Stimulated activated CD4-positive, alpha-beta T cell treated with anti-CD3 and anti-CD28 coated beads, Interleukin-2, amount 100 ng/mL, for 24 hours (primary cell): ENCODE results near the gene PSMD2.
"Not testable (repeated sequence)": the region's sequence is repeated elsewhere in the genome, so short reads cannot be mapped to it uniquely, and the experiment has no call there.

Experiments
- DNase-seq, 2 donors: peaks; one replicate each; pipeline ENCODE4 v3.0.0-alpha.2; 2020

The PSMD2 gene

GRCh38 chr3:184298759-184299487, at the start of gene PSMD2:
TSS of gene PSMD2 (plus strand) at chr3:184299241. CDS start at chr3:184299267, 26 bp downstream.
- DNase-seq, result peak; percentile 98

- DNase-seq, result peak; percentile 96
Observed at GRCh38 chr3:184249412-184250166, 49.5 kb upstream of the PSMD2 start, which contains the start of gene EEF1AKMT4. TSS of gene EEF1AKMT4 (plus strand) at chr3:184249672. CDS start at chr3:184249695, 23 bp downstream.

DNA sequence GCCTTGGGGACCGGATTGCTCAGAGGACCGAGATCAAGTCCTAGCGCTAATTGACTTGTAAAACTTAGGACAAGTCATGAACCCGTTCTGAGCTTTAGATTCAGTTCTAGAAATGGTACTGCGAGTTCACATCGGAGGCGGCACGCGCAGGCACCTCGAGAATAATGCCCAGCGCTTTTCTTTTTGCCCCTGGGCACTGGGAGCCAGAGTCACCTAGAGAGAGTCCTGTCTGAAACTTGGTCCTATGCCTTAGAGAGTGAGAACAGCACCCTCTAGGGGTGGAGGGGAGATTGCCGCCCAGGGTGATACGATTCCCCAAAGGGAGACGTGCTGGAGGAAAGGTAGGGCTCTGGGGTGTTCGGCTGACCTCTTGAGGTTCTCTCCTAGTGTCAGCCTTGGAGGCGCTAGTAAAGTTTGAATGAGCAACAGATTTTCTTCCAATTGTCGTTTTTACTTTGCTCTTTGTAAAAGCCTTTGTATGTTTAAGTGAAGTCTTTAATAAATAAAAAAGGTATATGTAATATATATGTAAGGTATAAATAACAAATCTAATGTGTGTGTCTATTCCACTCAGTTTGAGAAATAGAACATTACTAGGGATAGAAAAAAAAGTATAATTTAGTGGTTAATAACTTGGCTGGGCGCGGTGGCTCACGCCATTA, 48.7 kb upstream of the PSMD2 start:
- DNase-seq, result peak; percentile 94 to 95

DNA sequence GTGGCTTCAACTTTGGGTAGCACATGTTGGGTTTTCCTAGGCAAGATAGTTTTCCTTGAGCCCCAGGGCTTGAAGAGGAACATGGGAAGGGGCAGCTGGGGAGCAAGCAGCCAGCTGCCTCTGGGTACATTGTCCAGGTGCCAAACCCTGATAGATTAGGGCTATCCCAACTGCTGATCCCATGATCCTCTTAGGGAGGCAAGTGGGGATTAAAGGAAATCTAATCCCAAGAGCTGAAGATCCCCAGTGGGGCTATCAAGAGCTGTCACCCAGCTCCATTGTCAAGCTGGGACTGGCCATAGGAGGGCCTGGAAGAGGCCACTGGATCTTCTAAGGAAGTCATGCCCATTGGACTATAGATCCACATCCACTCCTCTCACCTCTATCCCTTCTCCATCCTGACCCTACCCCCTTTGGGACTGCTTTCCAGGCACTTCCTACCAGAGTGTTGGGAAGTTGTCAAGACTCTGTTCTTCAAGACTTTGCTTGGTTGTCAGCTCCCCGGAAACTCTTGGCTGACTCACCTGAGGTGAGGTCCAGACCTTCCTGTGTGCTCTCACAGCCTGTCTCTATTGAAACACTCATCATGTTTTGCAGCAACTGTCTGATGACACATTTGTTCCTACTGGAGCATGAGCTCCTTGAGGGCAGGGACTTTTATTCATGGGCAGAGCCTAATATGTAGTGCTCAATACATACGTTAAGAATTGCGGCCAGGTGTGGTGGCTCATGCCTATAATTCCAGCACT, 43.6 kb upstream of the PSMD2 start:
- DNase-seq, result no peak

DNA sequence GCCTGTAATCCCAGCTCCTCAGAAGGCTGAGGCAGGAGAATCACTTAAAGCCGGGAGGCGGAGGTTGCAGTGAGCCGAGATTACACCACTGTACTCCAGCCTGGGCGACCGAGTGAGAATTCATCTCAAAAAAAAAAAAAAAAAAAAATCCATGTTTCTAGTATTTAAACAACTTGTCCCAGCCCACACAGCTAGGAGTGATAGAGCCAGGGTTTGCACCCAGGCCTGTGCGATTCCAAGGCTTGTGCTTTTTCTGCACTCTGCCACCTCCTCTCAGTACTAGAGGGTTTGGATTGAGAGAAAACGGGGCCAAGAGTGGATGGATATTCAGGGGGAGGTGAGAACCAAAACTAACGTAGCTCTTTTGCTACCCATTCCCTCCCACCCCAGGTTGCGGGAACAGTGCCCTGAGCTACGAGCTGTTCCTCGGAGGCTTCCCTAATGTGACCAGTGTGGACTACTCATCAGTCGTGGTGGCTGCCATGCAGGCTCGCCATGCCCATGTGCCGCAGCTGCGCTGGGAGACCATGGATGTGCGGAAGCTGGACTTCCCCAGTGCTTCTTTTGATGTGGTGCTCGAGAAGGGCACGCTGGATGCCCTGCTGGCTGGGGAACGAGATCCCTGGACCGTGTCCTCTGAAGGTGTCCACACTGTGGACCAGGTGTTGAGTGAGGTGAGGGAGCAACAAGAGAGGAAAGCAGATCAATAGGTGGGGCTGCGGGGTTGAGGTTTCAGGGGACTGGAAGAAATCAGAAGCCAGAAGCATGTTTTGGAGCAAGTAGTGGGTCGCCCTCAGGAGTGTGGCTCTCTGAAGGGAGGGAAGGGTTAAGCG, 41.7 kb upstream of the PSMD2 start:
- DNase-seq, result no peak

DNA sequence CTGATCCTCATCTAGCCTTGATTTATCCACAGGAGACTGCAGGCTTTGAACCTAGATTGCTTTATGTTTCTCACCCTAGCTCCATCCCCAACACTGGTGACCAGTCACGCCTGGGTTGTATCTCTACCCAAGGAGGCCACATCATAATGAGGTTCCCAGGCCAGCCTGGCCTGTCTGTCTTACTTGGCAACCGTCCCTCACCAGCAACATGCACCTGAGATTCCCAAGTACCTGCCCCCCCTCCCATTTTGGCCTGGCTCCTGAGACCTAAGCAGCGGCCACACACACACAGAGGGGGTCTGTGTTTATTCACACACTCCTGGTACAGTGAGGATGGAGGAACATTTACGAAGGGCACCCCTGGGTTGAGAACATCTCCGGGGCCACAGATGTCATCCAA, 40.1 kb upstream of the PSMD2 start:
- DNase-seq, result no peak

DNA sequence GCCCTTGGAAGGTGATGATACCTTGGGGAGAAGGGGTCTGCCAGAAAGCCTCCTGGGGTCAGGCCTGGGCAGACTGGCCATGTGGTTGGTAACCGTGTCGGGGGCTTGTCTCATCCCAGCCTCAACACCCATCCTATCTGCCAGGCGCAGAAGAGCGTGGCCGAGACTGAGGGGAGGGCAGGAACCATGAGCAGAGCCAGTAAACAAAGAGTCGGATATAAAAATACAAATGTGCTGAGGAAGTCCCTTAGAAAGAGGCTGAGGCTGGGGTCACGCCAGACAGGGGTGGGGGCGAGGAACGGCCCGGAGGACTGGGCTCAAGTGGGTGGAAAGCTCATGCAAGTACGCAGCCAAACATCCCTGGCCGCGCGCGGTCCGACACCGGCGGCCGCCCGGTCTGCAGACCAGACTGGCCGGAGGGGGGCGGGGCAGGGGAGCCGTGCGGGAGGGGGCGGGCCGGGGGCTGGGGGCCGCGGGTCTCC, 39.6 kb upstream of the PSMD2 start:
- DNase-seq, result no peak

GRCh38 chr3:184259878-184260723, 38.9 kb upstream of the PSMD2 start:
- DNase-seq, result peak; percentile 51 to 55

DNA sequence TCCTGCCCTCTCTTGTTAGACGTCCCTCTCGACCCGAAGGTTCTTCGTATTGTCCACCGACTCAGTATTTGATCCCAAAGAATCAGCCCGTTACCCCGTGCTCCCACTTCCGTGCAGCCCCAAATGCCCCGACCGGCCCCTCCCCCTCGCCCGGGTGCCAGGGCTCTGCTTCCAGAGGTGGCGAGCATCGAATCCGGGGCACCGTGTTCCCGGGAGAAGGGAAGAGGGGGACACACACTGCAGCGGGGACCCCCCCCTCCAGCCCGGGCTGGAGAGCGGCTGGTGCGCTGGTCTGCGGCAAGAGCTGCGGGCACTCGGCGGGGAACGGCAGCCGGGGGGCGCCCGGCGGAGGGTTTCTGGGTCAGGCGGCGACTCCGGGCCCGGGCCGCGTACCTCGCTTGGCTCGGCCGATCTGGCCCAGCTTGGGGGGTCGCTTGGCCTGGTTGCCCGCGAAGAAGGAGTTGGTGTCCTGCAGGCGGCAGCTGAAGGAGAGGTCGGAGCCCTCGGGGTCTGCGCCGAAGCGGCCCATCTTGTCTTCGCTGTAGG, 38.2 kb upstream of the PSMD2 start:
- DNase-seq, result no peak

DNA sequence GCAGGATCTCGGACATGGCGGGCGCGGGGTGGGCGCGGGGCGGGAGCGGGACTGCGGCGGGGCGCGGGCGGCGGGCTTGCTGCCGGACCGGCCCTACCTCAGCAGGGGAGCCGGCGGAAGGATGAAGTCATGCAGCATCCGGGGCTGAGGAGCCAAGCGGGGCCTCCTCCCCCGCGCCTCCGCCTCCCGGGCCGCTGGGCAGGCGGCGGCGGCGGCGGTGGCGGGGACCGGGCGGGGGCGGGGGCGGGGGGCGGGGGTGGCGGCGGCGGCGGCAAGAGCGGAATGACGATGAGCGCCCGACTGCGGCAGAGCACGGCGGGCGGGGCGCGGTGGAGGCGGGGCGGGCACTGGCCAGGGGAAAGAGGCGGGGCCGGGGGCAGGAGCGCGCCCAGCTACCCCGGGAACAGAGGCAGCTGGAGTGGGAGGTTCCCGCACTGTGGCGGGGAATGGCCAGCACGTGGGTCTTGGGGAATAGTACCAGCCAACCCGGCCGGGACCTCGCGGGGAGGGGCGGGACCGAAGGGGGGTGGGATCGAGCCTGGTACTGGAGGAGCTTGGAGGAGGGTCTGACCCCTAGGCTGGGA, 37.7 kb upstream of the PSMD2 start, which contains the start of gene CAMK2N2:
Gene CAMK2N2 (minus strand): TSS at position 284 of the 584 bp plus-strand sequence. CDS start 268 bp downstream, at position 16.
- peak; percentile 59 to 74 for DNase-seq

GRCh38 chr3:184261854-184262763, 36.9 kb upstream of the PSMD2 start:
- peak; percentile 31 to 41 for DNase-seq

GRCh38 chr3:184262764-184263179, 36.3 kb upstream of the PSMD2 start:
- DNase-seq, result no peak

DNA sequence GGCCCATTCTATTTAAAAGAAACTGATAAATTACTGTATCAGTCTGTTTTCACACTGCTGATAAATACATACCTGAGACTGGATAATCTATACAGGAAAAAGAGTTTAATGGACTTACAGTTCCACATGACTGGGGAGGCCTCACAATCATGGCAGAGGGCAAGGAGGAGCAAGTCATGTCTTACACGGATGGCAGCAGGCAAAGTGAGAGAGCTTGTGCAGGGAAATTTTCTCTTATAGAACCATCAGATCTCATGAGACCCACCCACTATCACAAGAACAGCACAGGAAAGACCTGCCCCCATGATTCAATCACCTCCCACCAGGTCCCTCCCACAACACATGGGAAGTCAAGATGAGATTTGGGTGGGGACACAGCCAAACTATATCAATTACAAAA, 31.8 kb upstream of the PSMD2 start:
- not testable (repeated sequence) for DNase-seq

DNA sequence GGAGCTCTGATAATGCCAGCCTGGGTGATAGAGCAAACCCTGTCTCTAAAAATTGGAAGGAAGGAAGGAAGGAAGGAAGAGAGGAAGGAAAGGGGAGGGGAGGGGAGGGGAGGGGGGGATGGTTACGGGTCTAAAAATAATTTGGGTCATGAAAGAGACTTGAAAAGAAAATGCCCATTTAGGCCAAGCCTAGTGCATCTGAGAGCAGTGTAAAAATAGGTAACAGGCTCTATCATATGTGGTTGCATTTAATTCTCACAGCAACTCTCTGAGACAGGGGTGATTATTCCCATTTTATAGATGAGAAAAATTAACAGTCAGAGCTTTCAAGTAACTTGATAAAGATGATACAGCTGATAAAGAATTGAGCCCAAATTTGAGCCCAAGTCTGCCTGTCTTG, 26.8 kb upstream of the PSMD2 start:
- DNase-seq, result no peak

DNA sequence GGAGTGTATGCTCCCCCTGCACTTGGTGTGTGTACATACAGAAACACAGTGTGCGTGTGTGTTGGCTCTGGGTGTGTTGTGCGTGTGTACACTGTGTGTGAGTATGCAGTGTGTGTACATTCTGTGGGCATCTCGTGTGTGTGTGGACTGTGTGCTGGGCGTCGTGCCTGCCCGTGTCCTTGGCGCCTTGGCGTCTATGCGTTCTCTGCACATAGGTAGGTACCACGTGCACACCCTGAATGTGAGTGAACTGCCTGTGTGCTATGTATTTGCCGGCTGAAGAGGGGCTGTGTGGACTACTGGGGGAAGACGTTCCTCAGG, 23.7 kb upstream of the PSMD2 start:
- DNase-seq, result no peak

- no peak for DNase-seq
Observed at GRCh38 chr3:184275961-184276910, 22.8 kb upstream of the PSMD2 start, which contains the start of gene ECE2. TSS of gene ECE2 (plus strand) at chr3:184276022. CDS start at chr3:184276154, 132 bp downstream.

- DNase-seq, result no peak
Observed at GRCh38 chr3:184277366-184277765, 21.7 kb upstream of the PSMD2 start.

GRCh38 chr3:184282941-184283340, 16.1 kb upstream of the PSMD2 start:
- DNase-seq, result no peak
